Endometrial microvascular endothelial cells (primary cell): Measurements from ENCODE around the gene SPHKAP. TPM values are rescaled to one million over a fixed set of nuclear protein-coding genes. Genes with fewer than 3 reads are reported as not detected.

Experiments
- in situ Hi-C: cut with HindIII; loops from 2 replicates; pipeline ENCODE4 v1.10.0; 2017; ENCODE audit warnings: low sequenced_read_pairs, low pct_unique_long_range_greater_than_20kb; ENCODE audit errors: inconsistent ontology term
- total RNA-seq: library from RNA; depleted of rRNA; stranded (reverse); fragments of >200 nt; gene quantifications from one replicate; pipeline ENCODE4 v1.2.3, GENCODE V29; 2015; ENCODE audit errors: inconsistent ontology term

The SPHKAP gene
- total RNA-seq, 1 donor from 2014 or later: not detected

- in situ Hi-C loops: no loop called here
Observed at GRCh38 chr2:228056293-228057097, 125.0 kb downstream of the SPHKAP start.

GRCh38 chr2:228048838-228049490 is 132.5 kb downstream of the SPHKAP start:
- in situ Hi-C loops: no loop called here

DNA sequence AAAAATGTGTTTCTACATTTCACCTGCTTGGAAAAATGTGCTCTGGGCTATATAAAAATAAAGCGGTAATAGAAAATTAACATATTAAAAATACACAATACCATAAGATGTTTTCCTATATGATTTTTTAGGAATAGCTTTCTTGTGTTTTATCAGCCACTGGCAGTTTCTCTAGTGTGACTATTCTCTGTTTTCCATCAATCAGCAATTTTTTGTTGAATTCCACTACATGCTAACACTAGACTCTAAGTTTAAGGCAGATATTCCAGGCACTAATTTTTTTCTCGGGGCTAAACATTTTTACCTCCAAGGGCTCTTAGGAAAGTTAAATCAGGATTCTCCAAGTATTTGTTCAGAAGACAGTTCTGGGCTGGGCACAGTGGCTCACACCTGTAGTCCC is 140.5 kb downstream of the SPHKAP start:
- in situ Hi-C loops: no loop called here

DNA sequence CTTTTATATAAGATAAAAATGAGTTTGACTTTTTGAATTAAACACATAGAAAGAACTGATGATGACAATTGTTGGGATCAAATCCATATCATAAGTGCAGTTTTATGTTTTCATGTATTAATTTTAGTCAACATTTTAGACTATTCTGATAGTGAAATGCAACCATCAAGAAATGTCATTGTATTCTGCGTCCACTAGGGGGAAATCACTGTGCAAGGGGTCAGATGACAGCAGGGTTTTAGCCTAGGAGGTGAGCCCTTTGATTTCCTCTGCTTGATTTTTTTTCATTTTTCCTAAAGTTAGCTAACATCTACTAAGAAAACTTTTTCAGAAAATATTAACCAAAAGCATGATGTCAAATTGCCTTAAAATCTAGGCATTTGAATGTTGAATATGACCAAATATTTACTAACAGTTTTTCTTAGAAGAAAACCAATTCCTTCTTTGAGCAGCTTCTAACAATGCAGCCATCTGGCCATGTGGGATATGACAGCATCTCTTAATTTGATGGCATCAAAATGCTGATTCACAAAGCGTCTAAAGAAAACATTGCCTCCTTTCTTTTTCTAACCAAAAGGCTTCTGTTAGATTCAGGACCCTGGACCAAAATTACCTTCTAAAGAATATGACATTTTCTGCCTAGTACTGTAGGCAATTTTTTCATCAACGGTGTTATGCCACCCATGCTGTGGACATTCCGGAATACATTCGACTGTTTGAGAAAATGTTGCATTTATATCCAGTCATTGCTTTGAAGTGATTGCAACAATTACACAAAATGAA is 141.5 kb downstream of the SPHKAP start:
- in situ Hi-C loops: no loop called here

DNA sequence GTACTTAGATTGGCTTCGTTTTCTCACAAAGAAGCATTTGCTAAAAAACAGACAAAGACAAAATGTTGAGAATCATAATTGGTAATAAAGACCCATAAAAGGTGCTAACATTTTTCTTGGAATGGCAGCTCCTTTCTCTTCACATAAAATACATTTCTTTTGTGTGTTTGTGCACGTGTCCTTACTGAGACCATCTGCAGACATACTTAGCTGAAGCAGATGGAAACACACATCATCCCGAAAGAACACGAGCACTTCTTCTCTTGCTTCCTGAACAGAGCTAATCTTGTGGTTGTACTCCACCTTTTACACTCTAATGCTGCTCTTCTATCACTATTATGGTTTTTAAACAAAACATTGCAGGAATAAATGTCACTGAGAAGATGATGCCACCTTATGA is 142.5 kb downstream of the SPHKAP start:
- in situ Hi-C loops: no loop called here

- in situ Hi-C loops: no loop called here
Observed at GRCh38 chr2:228037915-228038314, 143.6 kb downstream of the SPHKAP start.

DNA sequence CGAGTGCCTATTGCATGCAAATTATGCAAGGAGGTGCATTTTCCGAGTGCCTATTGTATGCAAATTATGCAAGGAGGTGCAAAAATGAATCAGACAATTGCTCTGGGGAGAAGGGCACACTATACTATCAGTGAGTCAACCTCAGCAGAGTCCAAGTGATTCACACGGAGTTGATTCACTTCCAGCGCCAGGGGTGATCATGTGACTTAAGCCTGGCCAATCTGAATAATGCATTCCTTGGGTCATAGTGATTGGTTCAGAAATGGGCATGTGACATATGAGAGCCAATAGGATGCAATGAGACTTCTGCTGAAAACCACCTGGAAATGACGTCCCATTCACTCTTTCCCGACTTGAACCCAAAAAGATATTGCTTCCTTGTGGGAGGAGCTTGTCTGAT is 157.9 kb downstream of the SPHKAP start:
- in situ Hi-C loops: no loop called here

DNA sequence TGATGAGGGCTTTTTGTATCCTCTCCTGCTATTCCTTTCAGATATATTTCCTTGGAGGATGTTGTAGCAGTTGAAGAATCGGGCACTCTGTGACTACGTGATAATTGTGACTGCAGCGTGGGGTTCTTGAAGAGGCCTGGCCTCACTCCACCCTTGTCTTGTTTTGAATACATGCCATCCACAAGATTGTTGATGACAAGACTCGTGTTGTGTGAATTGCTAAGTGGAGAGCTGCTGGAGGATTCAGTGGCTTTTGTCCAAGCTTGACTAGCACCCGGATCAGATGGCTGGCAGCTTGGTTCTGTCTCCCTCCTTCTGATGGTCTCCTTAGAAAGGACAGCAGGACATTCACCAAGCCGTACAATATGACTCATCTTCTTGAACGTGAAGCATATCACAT is 163.2 kb downstream of the SPHKAP start:
- in situ Hi-C loops: no loop called here

- in situ Hi-C loops: no loop called here
Observed at GRCh38 chr2:228017784-228018183, 163.7 kb downstream of the SPHKAP start.

- in situ Hi-C loops: no loop called here
Observed at GRCh38 chr2:228016402-228016801, 165.1 kb downstream of the SPHKAP start.

- in situ Hi-C loops: no loop called here
Observed at GRCh38 chr2:228015741-228016140, 165.7 kb downstream of the SPHKAP start.

DNA sequence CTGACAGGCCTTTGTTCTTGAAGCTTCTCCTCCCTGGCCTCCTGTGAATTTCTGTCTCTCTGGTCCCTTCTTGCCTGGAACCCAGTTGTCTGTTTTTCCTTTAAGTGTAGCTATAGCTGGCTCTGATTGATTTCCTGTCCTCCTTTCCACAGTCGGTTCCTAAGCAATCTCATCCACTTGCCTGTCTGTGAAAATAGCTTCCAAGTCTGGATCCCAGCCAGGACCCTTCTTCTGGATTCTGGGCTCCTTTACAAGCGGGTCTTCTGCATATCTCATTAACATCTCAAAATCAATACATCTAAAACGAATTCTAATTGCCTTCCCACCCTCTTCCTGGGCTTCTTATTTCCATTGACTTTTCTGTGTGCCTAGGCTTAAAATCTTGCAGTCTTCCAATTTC is 185.1 kb downstream of the SPHKAP start:
- in situ Hi-C loops: no loop called here

DNA sequence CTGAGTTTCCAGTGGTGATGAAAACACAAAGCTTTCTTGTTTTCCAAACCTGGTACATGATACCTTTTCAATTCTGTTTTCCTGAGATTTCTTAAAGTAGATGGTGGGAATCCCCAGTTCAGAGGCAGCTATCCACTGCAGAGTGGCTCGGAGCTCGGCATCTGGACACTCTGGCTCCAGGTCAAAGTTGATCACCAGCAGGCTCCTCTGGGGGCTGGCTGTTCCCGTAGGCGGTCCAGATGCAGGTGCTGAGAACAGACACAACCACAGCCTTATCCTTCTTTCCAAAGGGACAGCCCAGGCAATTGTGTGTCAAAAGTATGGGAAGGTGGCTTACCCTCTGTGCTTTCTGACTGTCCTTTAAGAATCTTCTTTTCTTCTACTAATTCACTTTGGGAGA is 190.6 kb downstream of the SPHKAP start:
- in situ Hi-C loops: no loop called here

DNA sequence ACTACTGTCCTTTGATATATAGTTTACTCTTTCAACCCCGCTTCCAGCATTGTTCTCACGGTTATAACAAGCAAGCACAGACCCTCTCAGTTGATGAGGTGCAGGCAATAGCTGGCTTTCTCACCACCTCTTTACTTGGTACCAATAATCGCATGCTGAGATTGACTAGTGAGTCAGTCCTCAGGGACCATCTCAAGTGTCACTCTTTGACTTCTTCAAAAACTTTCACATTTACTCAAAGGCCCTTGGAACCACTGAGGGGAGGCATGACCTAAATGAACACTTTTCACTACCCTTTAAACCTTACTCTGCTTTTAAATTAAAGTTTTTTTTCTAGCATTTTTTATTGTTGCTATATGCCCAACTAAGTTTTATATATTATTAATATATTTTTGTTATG is 208.2 kb downstream of the SPHKAP start:
- in situ Hi-C loops: no loop called here

GRCh38 chr2:227971619-227972230 is 209.8 kb downstream of the SPHKAP start:
- in situ Hi-C loops: no loop called here

DNA sequence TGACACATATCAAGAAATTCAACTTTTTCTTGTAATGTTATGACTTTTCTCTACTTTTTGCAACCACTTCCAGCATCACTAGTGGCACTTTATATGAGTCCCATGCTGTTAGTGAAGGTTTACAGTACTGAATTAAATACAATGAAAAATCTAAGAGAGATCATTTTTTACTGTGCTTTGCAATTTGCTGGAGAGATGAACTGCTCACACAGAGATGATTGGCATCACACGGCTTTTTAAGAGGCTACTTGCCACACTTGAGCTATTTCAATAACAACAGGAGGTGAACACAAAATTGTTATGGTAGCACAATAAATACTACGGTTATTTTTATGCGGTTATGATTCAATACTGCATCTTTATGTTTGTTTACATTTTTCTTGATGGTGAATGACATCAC is 221.2 kb downstream of the SPHKAP start:
- in situ Hi-C loops: no loop called here

DNA sequence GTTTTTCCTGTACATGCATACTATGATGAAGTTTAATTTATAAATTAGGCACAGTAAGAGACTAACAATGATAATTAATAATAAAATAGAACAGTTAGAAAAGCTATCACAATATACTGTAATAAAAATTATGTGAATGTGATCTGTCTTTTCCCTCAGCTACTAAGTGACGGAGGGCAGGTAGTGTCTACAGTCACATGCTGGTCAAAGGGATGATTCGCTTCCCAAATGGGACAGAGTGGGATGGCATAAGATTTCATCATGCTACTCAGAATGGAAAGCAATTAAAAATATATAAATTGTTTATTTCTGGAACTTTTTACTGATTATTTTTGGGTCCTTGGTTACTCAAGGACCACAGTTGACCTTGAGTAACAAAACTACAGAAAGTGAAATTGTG is 238.5 kb downstream of the SPHKAP start:
- in situ Hi-C loops: no loop called here

DNA sequence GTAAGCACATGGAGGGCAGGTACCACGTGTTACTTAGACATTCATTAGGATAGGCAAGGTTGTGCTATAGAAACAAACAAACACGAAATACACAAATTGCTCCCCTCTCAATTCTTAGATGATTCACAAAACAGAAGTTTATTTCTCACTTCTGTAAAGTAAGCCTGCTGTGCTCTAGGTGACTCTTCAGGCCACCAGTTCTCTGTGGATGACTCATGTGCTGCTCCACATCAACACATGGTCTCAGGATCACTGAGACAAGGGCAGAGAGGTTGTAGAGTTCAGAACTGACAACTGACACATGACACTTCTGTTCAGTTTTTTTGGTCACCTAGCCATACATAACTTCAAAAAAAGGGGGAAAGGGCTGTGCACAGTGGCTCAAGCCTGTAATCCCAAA is 239.5 kb downstream of the SPHKAP start:
- in situ Hi-C loops: no loop called here

DNA sequence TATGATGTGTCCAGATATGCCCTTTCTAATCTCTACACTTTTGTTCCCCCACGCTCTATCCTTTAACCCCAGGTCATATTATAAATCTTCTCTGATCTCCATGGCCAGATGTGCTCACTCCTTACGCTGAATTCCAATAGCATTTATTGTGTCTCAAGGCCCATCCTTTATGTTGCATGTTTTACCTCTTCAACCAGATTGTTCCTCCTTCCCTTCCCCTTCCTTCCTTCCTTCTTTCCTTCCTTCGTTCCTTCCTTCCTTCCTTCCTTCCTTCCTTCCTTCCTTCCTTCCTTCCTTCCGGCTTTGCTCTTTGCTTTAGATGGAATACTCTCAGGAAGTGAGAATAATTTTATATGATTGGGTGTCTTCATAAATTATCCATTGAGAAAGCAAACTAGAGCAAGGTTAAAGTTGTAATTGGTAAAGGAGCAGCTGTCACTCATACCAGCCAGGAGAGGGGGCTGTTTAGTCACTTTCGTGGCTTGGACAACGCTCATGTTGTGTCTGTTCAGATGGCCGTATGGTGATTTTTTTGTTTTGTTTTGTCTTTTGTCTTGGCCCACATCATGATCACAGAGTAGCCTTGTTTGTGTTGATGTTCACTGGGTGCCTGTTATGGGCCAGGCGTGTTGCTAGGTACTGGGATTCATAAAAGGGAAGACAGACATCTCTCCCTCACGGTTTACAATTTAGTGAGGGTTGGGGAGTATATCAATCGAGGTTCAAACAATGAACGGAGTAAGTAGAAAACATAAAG is 242.0 kb downstream of the SPHKAP start:
- in situ Hi-C loops: no loop called here
